OCI-M2 (cell line): Measurements from ENCODE around the gene CWC27.
"Not testable (repeated sequence)": the region's sequence is repeated elsewhere in the genome, so short reads cannot be mapped to it uniquely, and the experiment has no call there.

ENCODE experiments used
- DNase-seq: peaks from one replicate; lab custom pipeline; 2025; ENCODE audit not compliant: unreplicated experiment; lab: John Stamatoyannopoulos, UW

The CWC27 gene

GRCh38 chr5:64918083-64918482 is 149.4 kb downstream of the CWC27 start:
- no peak for DNase-seq

- no peak for DNase-seq
Measured at GRCh38 chr5:64921386-64921785, 152.7 kb downstream of the CWC27 start.

- DNase-seq: no peak
Measured at GRCh38 chr5:64923151-64923685, 154.5 kb downstream of the CWC27 start.

- no peak for DNase-seq
Measured at GRCh38 chr5:64925123-64925522, 156.4 kb downstream of the CWC27 start.

- DNase-seq: no peak
Measured at GRCh38 chr5:64929833-64930232, 161.1 kb downstream of the CWC27 start.

GRCh38 chr5:64930672-64931318 is 162.1 kb downstream of the CWC27 start:
- DNase-seq: no peak

GRCh38 chr5:64939422-64939771 is 170.7 kb downstream of the CWC27 start:
- not testable (repeated sequence) for DNase-seq

GRCh38 chr5:64939772-64940510 is 171.2 kb downstream of the CWC27 start:
- no peak for DNase-seq

- DNase-seq: no peak
Measured at GRCh38 chr5:64942460-64942859, 173.7 kb downstream of the CWC27 start.

- no peak for DNase-seq
Measured at GRCh38 chr5:64944868-64945267, 176.1 kb downstream of the CWC27 start.

- no peak for DNase-seq
Measured at GRCh38 chr5:64947031-64947430, 178.3 kb downstream of the CWC27 start.

- no peak for DNase-seq
Measured at GRCh38 chr5:64947801-64948200, 179.1 kb downstream of the CWC27 start.

GRCh38 chr5:64949331-64949730 is 180.6 kb downstream of the CWC27 start:
- no peak for DNase-seq

- DNase-seq: no peak
Measured at GRCh38 chr5:64952951-64953673, 184.4 kb downstream of the CWC27 start.

- DNase-seq: no peak
Measured at GRCh38 chr5:64954518-64954917, 185.8 kb downstream of the CWC27 start.

- no peak for DNase-seq
Measured at GRCh38 chr5:64958757-64959391, 190.1 kb downstream of the CWC27 start.

- DNase-seq: no peak
Measured at GRCh38 chr5:64963278-64963677, 194.5 kb downstream of the CWC27 start.

- no peak for DNase-seq
Measured at GRCh38 chr5:64968591-64969110, 199.9 kb downstream of the CWC27 start.

GRCh38 chr5:64969578-64969977 is 200.8 kb downstream of the CWC27 start:
- no peak for DNase-seq

- no peak for DNase-seq
Measured at GRCh38 chr5:64971513-64971912, 202.8 kb downstream of the CWC27 start.

GRCh38 chr5:64971990-64972389 is 203.3 kb downstream of the CWC27 start:
- DNase-seq: no peak
